ENCODE data around the gene IQSEC3. TPM values are rescaled to one million over a fixed set of nuclear protein-coding genes. Genes with fewer than 3 reads are reported as not detected.
A peak's percentile ranks its signal among the peaks of the same experiment; 100 is the strongest.

IQSEC3 gene
- total and polyA plus RNA-seq, 7 experiments from 2014 or later: 0.36 to 5.5 (median 1.7) TPM; not detected in 1

DNA sequence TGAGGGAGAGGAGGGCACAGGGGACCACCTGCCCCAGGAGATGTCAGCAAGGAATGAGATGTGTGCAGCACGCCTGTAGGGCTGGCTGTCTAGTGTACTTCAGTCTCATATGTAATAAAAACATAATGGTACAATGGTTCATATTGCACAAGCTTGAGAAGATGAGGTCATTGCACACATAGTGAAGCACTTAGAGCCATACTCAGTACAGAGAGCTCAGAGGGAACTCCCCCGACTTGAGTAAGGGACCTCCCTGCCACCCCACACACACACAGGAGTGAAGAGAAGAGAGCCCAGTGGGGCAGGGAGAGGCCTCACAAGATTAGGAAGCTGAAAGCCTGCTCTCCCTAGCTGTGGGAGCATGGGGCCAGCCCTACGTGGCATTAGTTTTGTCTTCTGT is 85.9 kb downstream of the IQSEC3 start:
- Mint-ChIP-seq H3K27me3 (peaks cover 0 to 15% (median 0%) of the 10 kb centered on the region in 5 donors), H3K4me1 (peaks cover 0 to 12% (median 0%) of the 10 kb centered on the region in 7 donors), H3K9me3 (peaks cover 0 to 1% (median 0%) of the 10 kb centered on the region in 11 donors), H3K27ac (no peak overlapping the region), H3K4me3 (no peak overlapping the region), H3K36me3 (no peaks in the 10 kb centered on the region)
- DNase-seq (no peak), ATAC-seq (no peak)
- no peak overlapping the region for H3K4me3 ChIP-seq (ENCODE audit: low read length)
- intact Hi-C loops (cut with micrococcal nuclease): no loop called here
- H3K9me3 ChIP-seq (ENCODE audit: control insufficient read depth in 2 of 3, low read length in 3 of 3): no peaks in the 10 kb centered on the region
- no peak overlapping the region for H3K27ac ChIP-seq (ENCODE audit: low read depth, low read length)
- H3K36me3 ChIP-seq (ENCODE audit: control insufficient read depth in 2 of 3, insufficient read depth in 3 of 3, low read length in 3 of 3): no peaks in the 10 kb centered on the region
- POLR2A ChIA-PET: no interaction called here
- H3K4me1 ChIP-seq (ENCODE audit: control insufficient read depth in 2 of 2, insufficient read depth in 2 of 2, low read length in 2 of 2): no peaks in the 10 kb centered on the region
- H3K27me3 ChIP-seq (ENCODE audit: control insufficient read depth in 2 of 2, insufficient read depth in 2 of 2, low read length in 2 of 2): no peaks in the 10 kb centered on the region
- CTCF ChIA-PET: no interaction called here

DNA sequence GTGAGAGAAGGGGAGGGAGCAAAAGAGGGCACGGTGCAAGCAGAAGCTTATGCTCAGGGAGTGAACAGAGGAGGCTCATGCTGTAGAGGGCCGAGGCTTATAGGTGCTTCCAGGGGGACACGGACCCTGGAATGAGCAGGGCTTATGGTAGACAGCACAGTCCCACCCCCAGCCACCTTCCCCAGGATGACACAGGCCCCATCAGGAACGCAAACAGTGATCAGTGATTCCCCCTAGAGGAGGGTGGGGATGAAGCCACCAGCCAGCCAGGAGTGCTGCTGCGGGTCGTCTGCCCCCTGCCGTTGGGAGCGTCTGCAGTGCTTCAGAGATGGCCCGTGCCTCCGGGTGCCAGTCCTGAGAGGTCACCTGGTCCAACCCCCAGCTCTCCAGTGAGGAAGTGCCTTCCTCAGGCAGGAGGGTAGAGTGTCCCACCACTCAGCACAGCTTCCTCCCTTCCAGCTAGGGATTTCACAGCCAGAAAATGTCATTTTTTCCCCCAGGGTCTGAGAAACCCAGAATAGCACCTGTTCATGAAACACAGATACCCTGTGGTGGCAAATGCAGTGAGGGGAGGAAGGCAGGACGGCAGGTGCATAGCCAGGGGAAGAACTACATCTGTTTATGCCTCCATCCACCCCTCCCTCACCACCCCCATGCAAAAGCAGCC is 86.6 kb downstream of the IQSEC3 start:
- CTCF ChIA-PET: no interaction called here
- H3K4me3 Mint-ChIP-seq: no peak overlapping the region
- DNase-seq (peak; percentile 11 to 47 (median 24)), ATAC-seq (peak; percentile 82)
- Histone ChIP-seq H3K4me1 (ENCODE audit: control insufficient read depth in 2 of 2, insufficient read depth in 2 of 2, low read length in 2 of 2) (no peaks in the 10 kb centered on the region), H3K4me3 (ENCODE audit: low read length) (no peak overlapping the region), H3K27me3 (ENCODE audit: control insufficient read depth in 2 of 2, insufficient read depth in 2 of 2, low read length in 2 of 2) (no peaks in the 10 kb centered on the region), H3K9me3 (ENCODE audit: control insufficient read depth in 2 of 3, low read length in 3 of 3) (no peaks in the 10 kb centered on the region), H3K27ac (ENCODE audit: low read depth, low read length) (no peak overlapping the region), H3K36me3 (ENCODE audit: control insufficient read depth in 2 of 3, insufficient read depth in 3 of 3, low read length in 3 of 3) (no peaks in the 10 kb centered on the region)
- H3K27ac Mint-ChIP-seq: no peak overlapping the region
- H3K4me1 Mint-ChIP-seq: peaks cover 0 to 12% (median 0%) of the 10 kb centered on the region in 7 donors
- H3K27me3 Mint-ChIP-seq: peaks cover 0 to 15% (median 0%) of the 10 kb centered on the region in 5 donors
- intact Hi-C loops (cut with micrococcal nuclease): no loop called here
- H3K9me3 Mint-ChIP-seq: peaks cover 0 to 1% (median 0%) of the 10 kb centered on the region in 11 donors
- H3K36me3 Mint-ChIP-seq: no peaks in the 10 kb centered on the region
- POLR2A ChIA-PET: no interaction called here

DNA sequence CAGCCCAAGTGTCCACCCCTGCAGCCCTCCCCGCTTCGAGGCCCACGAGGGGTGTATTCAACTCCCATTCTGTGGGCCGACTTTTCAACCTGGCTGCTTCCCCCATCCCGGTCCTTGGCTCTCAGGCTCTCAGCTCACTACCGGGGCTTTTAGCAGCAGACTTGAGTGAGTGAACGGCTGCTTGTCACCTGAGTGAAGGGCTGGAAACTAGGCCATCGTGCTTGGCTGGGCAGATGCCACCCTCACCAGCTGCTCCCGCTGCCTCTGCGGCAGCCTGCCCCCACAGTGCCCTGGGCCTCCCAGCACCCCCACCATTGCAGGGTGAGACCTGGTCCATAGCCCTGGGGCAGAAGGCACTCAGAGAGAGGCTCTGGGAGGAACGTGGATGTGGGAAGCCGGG is 87.5 kb downstream of the IQSEC3 start:
- Mint-ChIP-seq H3K27ac (no peak overlapping the region), H3K27me3 (peaks cover 0 to 15% (median 0%) of the 10 kb centered on the region in 5 donors), H3K36me3 (no peaks in the 10 kb centered on the region), H3K4me1 (peaks cover 0 to 12% (median 0%) of the 10 kb centered on the region in 7 donors), H3K9me3 (peaks cover 0 to 1% (median 0%) of the 10 kb centered on the region in 11 donors), H3K4me3 (no peak overlapping the region)
- DNase-seq: no peak
- no peaks in the 10 kb centered on the region for H3K27me3 ChIP-seq (ENCODE audit: control insufficient read depth in 2 of 2, insufficient read depth in 2 of 2, low read length in 2 of 2)
- H3K9me3 ChIP-seq (ENCODE audit: control insufficient read depth in 2 of 3, low read length in 3 of 3): no peaks in the 10 kb centered on the region
- intact Hi-C loops (cut with micrococcal nuclease): no loop called here
- ChIA-PET POLR2A (no interaction called here), CTCF (no interaction called here)
- H3K4me1 ChIP-seq (ENCODE audit: control insufficient read depth in 2 of 2, insufficient read depth in 2 of 2, low read length in 2 of 2): no peaks in the 10 kb centered on the region
- no peak for ATAC-seq
- no peak overlapping the region for H3K27ac ChIP-seq (ENCODE audit: low read depth, low read length)
- no peak overlapping the region for H3K4me3 ChIP-seq (ENCODE audit: low read length)
- no peaks in the 10 kb centered on the region for H3K36me3 ChIP-seq (ENCODE audit: control insufficient read depth in 2 of 3, insufficient read depth in 3 of 3, low read length in 3 of 3)

DNA sequence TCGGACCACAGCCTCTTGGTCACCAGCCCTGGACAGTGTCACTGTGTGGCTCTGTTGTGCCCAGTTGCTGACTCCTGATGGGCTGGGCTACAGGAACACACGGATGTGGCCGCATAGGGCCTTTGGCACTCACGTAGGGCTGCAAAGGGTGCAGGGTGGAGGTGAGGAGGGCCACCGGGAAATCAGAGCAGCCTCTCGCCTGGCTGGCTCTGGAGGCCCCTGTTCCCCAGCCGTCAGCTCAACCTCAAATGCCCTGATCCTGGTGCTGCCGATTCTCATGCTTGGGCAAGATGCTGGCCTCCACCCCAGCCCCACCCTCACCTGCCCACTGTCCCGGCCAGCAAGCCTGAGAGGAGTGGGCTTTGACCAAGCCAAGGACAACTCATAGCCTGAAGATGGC is 88.4 kb downstream of the IQSEC3 start:
- no peak for DNase-seq
- no peak overlapping the region for H3K27ac ChIP-seq (ENCODE audit: low read depth, low read length)
- no peak overlapping the region for H3K27ac Mint-ChIP-seq
- H3K4me3 Mint-ChIP-seq: no peak overlapping the region
- H3K9me3 ChIP-seq (ENCODE audit: control insufficient read depth in 2 of 3, low read length in 3 of 3): no peaks in the 10 kb centered on the region
- ATAC-seq: no peak
- H3K4me3 ChIP-seq (ENCODE audit: low read length): no peak overlapping the region
- H3K4me1 ChIP-seq (ENCODE audit: control insufficient read depth in 2 of 2, insufficient read depth in 2 of 2, low read length in 2 of 2): no peaks in the 10 kb centered on the region
- no peaks in the 10 kb centered on the region for H3K9me3 Mint-ChIP-seq
- no peaks in the 10 kb centered on the region for H3K36me3 Mint-ChIP-seq
- CTCF ChIA-PET: no interaction called here
- intact Hi-C loops (cut with micrococcal nuclease): no loop called here
- H3K4me1 Mint-ChIP-seq: peaks cover 0 to 12% (median 0%) of the 10 kb centered on the region in 7 donors
- POLR2A ChIA-PET: no interaction called here
- no peaks in the 10 kb centered on the region for H3K27me3 ChIP-seq (ENCODE audit: control insufficient read depth in 2 of 2, insufficient read depth in 2 of 2, low read length in 2 of 2)
- H3K27me3 Mint-ChIP-seq: peaks cover 0 to 15% (median 0%) of the 10 kb centered on the region in 5 donors
- no peaks in the 10 kb centered on the region for H3K36me3 ChIP-seq (ENCODE audit: control insufficient read depth in 2 of 3, insufficient read depth in 3 of 3, low read length in 3 of 3)

DNA sequence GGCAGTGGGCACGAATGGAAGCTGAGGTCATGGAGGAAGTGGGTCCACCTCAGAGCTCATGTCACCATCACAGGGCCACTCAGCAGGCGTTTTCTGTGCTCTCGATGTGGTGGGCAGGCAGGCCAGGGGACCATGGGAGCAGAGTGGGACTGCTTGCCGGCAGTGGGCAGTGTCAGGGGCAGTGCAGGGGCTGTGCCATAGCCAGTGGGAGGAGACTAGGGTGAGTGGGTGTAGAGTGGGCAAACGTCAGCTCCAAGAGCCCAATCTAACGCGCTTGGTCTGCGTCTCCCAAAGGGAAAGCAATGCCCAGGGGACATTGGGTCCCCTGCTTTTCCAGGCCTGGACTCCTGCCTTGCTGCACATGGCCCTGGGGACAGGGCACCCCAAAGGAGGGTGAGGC is 89.1 kb downstream of the IQSEC3 start:
- H3K27ac ChIP-seq (ENCODE audit: low read depth, low read length): no peak overlapping the region
- Mint-ChIP-seq H3K4me1 (peaks cover 0 to 12% (median 0%) of the 10 kb centered on the region in 7 donors), H3K36me3 (no peaks in the 10 kb centered on the region), H3K27me3 (peaks cover 0 to 10% (median 0%) of the 10 kb centered on the region in 5 donors), H3K27ac (no peak overlapping the region), H3K4me3 (no peak overlapping the region), H3K9me3 (no peaks in the 10 kb centered on the region)
- no peaks in the 10 kb centered on the region for H3K9me3 ChIP-seq (ENCODE audit: control insufficient read depth in 2 of 3, low read length in 3 of 3)
- ChIA-PET POLR2A (no interaction called here), CTCF (no interaction called here)
- H3K36me3 ChIP-seq (ENCODE audit: control insufficient read depth in 2 of 3, insufficient read depth in 3 of 3, low read length in 3 of 3): no peaks in the 10 kb centered on the region
- intact Hi-C loops (cut with micrococcal nuclease): no loop called here
- no peaks in the 10 kb centered on the region for H3K27me3 ChIP-seq (ENCODE audit: control insufficient read depth in 2 of 2, insufficient read depth in 2 of 2, low read length in 2 of 2)
- no peak for ATAC-seq
- no peak for DNase-seq
- H3K4me3 ChIP-seq (ENCODE audit: low read length): no peak overlapping the region
- no peaks in the 10 kb centered on the region for H3K4me1 ChIP-seq (ENCODE audit: control insufficient read depth in 2 of 2, insufficient read depth in 2 of 2, low read length in 2 of 2)

DNA sequence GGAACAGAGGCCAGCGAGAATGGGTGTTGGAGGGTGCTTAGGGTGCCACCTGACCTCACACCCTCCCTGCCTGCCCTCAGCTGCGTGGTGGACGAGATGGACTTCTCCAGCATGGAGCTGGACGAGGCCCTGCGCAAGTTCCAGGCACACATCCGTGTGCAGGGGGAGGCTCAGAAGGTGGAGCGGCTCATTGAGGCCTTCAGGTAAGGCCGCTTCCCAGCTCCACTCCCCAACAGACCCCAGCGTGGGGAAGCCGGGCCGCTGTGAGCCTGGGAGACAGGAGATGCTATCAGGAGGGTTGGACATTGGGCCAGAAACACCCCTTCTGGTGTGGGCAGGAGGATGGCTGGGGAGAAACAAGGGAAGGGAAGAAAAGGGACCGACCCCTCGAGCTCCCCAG is 90.4 kb downstream of the IQSEC3 start:
- no peaks in the 10 kb centered on the region for H3K4me1 ChIP-seq (ENCODE audit: control insufficient read depth in 2 of 2, insufficient read depth in 2 of 2, low read length in 2 of 2)
- H3K36me3 ChIP-seq (ENCODE audit: control insufficient read depth in 2 of 3, insufficient read depth in 3 of 3, low read length in 3 of 3): no peaks in the 10 kb centered on the region
- intact Hi-C loops (cut with micrococcal nuclease): no loop called here
- H3K4me3 Mint-ChIP-seq: no peak overlapping the region
- H3K27me3 ChIP-seq (ENCODE audit: control insufficient read depth in 2 of 2, insufficient read depth in 2 of 2, low read length in 2 of 2): no peaks in the 10 kb centered on the region
- ATAC-seq: no peak
- H3K36me3 Mint-ChIP-seq: no peaks in the 10 kb centered on the region
- H3K4me1 Mint-ChIP-seq: peaks cover 0 to 12% (median 0%) of the 10 kb centered on the region in 7 donors
- H3K9me3 ChIP-seq (ENCODE audit: control insufficient read depth in 2 of 3, low read length in 3 of 3): no peaks in the 10 kb centered on the region
- H3K9me3 Mint-ChIP-seq: no peaks in the 10 kb centered on the region
- no peak overlapping the region for H3K27ac Mint-ChIP-seq
- ChIA-PET POLR2A (no interaction called here), CTCF (no interaction called here)
- no peak overlapping the region for H3K27ac ChIP-seq (ENCODE audit: low read depth, low read length)
- H3K27me3 Mint-ChIP-seq: peaks cover 0 to 5% (median 0%) of the 10 kb centered on the region in 5 donors
- no peak overlapping the region for H3K4me3 ChIP-seq (ENCODE audit: low read length)
- no peak for DNase-seq

DNA sequence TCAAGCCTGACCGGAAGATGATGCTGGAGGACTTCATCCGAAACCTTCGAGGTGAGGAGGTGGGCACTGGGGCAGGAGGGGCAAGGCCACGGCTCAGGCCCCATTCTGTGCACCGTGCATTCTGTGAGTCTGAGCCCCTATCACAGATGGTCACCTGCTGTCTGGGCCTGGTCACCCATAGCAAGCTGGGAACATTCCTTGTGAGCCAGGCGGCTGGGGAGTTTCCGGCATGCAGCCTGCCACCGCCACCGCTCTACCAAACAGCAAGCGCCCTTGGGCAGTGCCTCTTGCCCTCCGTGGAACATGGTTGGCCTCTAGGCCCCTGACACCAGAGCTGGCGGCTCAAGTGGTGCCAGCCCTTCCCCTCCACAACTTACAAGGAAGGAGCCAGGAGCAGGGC is 91.1 kb downstream of the IQSEC3 start:
- Mint-ChIP-seq H3K27me3 (peaks cover 0 to 5% (median 0%) of the 10 kb centered on the region in 5 donors), H3K9me3 (no peaks in the 10 kb centered on the region), H3K4me1 (peaks cover 0 to 8% (median 0%) of the 10 kb centered on the region in 7 donors), H3K4me3 (no peak overlapping the region), H3K36me3 (no peaks in the 10 kb centered on the region), H3K27ac (no peak overlapping the region)
- ChIA-PET CTCF (no interaction called here), POLR2A (interaction anchor here (0.6 kb wide), 1 partner anchor 233 kb away, joined by 3 read pairs; no protein-coding TSS in a partner anchor)
- DNase-seq (no peak), ATAC-seq (no peak)
- Histone ChIP-seq H3K27ac (ENCODE audit: low read depth, low read length) (no peak overlapping the region), H3K27me3 (ENCODE audit: control insufficient read depth in 2 of 2, insufficient read depth in 2 of 2, low read length in 2 of 2) (no peaks in the 10 kb centered on the region), H3K4me3 (ENCODE audit: low read length) (no peak overlapping the region), H3K4me1 (ENCODE audit: control insufficient read depth in 2 of 2, insufficient read depth in 2 of 2, low read length in 2 of 2) (no peaks in the 10 kb centered on the region), H3K36me3 (ENCODE audit: control insufficient read depth in 2 of 3, insufficient read depth in 3 of 3, low read length in 3 of 3) (no peaks in the 10 kb centered on the region), H3K9me3 (ENCODE audit: control insufficient read depth in 2 of 3, low read length in 3 of 3) (no peaks in the 10 kb centered on the region)
- intact Hi-C loops (cut with micrococcal nuclease): no loop called here

Data from naive thymus-derived CD4-positive, alpha-beta T cell (primary cell).